BLaER1 treated with 17β-estradiol and CSF1 and Interleukin-3, amounts not matched to agents 10 nM and 100 nM (cell line): ENCODE results near the gene IFT81.

ENCODE experiments used
- H3K27ac ChIP-seq, 11 experiments: shearing (Covaris generic); formaldehyde crosslinking; 2 replicates each; pipeline ENCODE4 v1.8.1; 2022
- H3K27me3 ChIP-seq, 11 experiments: shearing (Covaris generic); formaldehyde crosslinking; 2 replicates each; pipeline ENCODE4 v1.8.1; 2022
- H3K36me3 ChIP-seq, 11 experiments: shearing (Covaris generic); formaldehyde crosslinking; 2 replicates each; pipeline ENCODE4 v1.8.1; 2022
- H3K4me1 ChIP-seq, 10 experiments: shearing (Covaris generic); formaldehyde crosslinking; 2 replicates each; pipeline ENCODE4 v1.8.1; 2022
- H3K4me2 ChIP-seq, 11 experiments: shearing (Covaris generic); formaldehyde crosslinking; 2 replicates each; pipeline ENCODE4 v1.8.1; 2022
- H3K4me3 ChIP-seq, 10 experiments: shearing (Covaris generic); formaldehyde crosslinking; 2 replicates each; pipeline ENCODE4 v1.8.1; 2022
- H3K9ac ChIP-seq, 11 experiments: shearing (Covaris generic); formaldehyde crosslinking; 2 replicates each; pipeline ENCODE4 v1.8.1; 2022
- H3K9me3 ChIP-seq, 11 experiments: shearing (Covaris generic); formaldehyde crosslinking; replicated peaks in 1 of 11; 2 replicates each; pipeline ENCODE4 v1.8.1; 2022
- H4K20me1 ChIP-seq, 11 experiments: shearing (Covaris generic); formaldehyde crosslinking; 2 replicates each; pipeline ENCODE4 v1.8.1; 2022
- Cebpa-rat ChIP-seq, 11 experiments: shearing (Covaris generic); IDR thresholded peaks; 2 replicates each; pipeline ENCODE4 v1.8.1; 2022

IFT81 gene

DNA sequence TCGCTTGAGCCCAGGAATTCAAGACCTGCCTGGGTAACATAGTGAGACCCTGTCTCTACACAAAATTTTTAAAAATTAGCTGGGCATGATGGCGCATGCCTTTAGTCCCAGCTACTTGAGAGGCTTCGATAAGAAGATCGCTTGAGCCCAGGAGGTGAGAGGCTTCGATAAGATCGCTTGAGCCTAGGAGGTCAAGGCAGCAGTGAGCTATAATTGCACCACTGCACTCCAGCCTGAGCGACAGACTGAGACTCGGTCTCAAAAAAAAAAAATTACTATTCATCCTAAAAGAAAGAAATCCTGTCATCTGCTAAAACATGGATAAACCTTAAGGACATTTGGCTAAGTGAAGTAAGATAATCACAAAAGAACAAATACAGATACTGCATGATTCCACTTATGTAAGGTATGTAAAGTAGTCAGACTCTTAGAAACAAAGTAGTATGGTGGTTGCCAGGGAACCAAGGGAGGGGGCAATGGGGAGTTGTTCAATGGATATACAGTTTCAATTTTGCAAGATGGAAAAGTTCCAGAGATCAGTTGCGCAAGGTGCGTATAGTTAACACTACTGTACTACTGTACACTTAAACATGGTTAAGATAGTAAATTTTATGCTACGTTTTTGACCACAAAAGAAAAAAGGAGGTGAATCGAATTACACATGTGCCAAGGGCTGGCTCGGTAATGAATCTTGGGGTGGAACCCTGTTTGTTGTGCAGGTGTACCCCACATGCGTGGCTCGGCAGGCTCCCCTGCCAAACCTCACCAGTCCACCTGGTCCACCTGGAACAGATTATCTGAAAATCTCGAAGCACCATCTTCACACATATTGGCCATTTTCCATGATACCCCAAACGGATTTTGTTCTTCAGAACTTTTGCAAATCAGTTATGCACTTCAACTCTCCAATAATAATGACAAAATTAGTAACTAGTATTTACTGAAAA lies 138.6 kb downstream of the IFT81 start:
- H3K4me3 ChIP-seq, result no peak overlapping the region

DNA sequence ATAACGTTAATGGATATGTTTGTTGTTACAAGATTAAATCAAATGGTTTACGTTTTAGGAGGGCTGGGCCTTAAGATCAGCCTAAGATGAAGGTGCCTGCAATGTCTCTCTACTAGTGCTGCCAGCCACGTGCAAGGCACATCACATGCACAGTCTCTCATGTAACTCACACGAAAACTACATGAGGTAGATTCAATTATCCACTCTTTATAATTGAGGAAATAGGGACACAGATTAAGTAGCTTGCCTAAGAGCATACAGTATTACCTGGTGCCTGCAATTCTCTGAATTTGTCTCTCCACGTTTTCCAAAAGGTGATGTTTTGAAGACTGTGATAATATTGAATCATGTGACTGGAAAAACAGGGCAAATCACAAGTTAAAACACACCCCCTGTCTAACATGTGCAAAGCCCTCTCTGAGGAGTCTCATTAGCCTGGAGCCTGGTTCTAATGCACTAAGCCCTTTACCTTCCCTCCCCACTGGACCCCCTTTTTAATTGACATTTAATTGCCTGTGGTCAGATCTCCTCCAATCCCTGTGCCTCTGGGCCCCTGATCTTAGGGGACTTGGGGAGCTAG lies 142.3 kb downstream of the IFT81 start:
- Histone ChIP-seq H3K4me3 (no peak overlapping the region), H3K27me3 (no peaks in the 10 kb centered on the region), H3K27ac (no peak overlapping the region), H3K4me1 (peaks cover 0 to 15% (median 0%) of the 10 kb centered on the region in 10 experiments; a peak in 7 of 20 replicates), H3K4me2 (no peak overlapping the region), H3K36me3 (no peaks in the 10 kb centered on the region), H3K9me3 (no peaks in the 10 kb centered on the region), H4K20me1 (no peaks in the 10 kb centered on the region), H3K9ac (no peak overlapping the region)
- TF ChIP-seq Cebpa-rat (IDR thresholded peaks at IDR 0.05), result no peak

More for the DNA sequence above, 138.6 kb downstream of the IFT81 start:
- H3K4me2 ChIP-seq, result no peak overlapping the region
- no peak; a peak in 1 of 22 replicates for TF ChIP-seq Cebpa-rat (IDR thresholded peaks at IDR 0.05)
- no peaks in the 10 kb centered on the region for H3K9me3 ChIP-seq
- no peak overlapping the region for H3K27ac ChIP-seq
- H3K27me3 ChIP-seq, result no peaks in the 10 kb centered on the region
- H3K9ac ChIP-seq, result no peak overlapping the region
- no peaks in the 10 kb centered on the region for H4K20me1 ChIP-seq
- no peaks in the 10 kb centered on the region for H3K36me3 ChIP-seq
- peaks cover 0 to 7% (median 0%) of the 10 kb centered on the region in 10 experiments; a peak in 6 of 20 replicates for H3K4me1 ChIP-seq

DNA sequence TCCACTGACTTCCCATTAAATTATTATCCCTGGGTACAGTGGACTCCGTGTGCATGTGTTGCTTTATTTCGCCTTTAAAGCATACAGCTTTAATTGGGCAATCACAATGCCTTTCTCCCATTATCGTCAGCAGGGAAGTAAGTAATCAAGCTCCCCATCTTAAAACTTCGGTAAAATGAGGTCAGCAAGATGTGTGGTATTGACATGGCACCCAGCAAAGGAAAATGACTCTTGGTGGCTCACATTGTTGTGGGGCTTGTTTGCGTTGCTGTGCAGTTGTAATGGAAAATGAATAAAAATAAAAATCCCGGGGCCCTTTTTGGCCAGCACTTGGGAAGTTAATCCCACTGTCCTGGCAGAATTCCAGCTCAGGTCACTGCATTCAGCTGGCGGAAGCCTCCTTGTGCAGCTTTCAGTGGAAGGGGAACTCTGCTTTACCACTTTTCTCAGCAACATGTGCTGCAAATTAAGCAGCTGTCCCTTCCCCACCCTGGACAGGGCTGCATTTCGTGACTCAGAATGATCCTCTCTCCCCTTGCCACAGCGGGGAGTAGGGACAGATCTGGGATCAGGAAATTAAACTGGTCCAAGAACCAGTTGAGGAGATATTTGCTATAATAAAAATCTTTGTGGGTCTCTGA lies 142.9 kb downstream of the IFT81 start:
- Histone ChIP-seq H3K4me2 (no peak overlapping the region), H3K4me1 (peaks cover 0 to 15% (median 0%) of the 10 kb centered on the region in 10 experiments; a peak in 7 of 20 replicates), H4K20me1 (no peaks in the 10 kb centered on the region), H3K27ac (no peak overlapping the region), H3K9me3 (no peaks in the 10 kb centered on the region), H3K4me3 (no peak overlapping the region), H3K27me3 (no peaks in the 10 kb centered on the region), H3K9ac (no peak overlapping the region), H3K36me3 (no peaks in the 10 kb centered on the region)
- no peak for TF ChIP-seq Cebpa-rat (IDR thresholded peaks at IDR 0.05)
